ENCODE data around the gene PLCB2. TPM values are rescaled to one million over a fixed set of nuclear protein-coding genes. Genes with fewer than 3 reads are reported as not detected.

The PLCB2 gene
- total RNA-seq, 2 donors from 2014 or later: 17.7 to 32.4 TPM

DNA sequence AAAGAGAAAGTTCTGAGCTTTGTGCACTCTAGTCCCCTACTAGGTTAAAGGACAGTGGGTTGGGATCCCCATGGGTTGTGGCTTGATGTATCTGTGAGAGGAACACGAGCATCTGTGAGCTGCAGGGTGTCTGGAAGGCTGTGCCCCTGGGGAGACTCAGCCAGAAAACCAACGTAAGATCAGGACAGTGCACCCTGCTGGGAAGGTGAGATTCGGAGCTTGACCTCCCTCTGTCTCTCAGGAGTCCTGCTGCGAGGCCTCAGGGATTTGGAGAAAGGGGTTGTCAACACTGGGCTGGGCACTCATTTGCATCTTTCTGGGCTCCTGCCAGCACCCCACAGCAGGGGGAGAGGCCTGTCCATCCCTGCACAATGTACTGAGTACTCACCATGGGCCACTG is 40.1 kb downstream of the PLCB2 start:
- no peaks in the 10 kb centered on the region for H3K9me3 ChIP-seq
- H3K36me3 ChIP-seq: no peaks in the 10 kb centered on the region
- H3K4me3 ChIP-seq: no peak overlapping the region
- TF ChIP-seq, protein P1, sequence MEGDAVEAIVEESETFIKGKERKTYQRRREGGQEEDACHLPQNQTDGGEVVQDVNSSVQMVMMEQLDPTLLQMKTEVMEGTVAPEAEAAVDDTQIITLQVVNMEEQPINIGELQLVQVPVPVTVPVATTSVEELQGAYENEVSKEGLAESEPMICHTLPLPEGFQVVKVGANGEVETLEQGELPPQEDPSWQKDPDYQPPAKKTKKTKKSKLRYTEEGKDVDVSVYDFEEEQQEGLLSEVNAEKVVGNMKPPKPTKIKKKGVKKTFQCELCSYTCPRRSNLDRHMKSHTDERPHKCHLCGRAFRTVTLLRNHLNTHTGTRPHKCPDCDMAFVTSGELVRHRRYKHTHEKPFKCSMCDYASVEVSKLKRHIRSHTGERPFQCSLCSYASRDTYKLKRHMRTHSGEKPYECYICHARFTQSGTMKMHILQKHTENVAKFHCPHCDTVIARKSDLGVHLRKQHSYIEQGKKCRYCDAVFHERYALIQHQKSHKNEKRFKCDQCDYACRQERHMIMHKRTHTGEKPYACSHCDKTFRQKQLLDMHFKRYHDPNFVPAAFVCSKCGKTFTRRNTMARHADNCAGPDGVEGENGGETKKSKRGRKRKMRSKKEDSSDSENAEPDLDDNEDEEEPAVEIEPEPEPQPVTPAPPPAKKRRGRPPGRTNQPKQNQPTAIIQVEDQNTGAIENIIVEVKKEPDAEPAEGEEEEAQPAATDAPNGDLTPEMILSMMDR (IDR thresholded peaks at IDR 0.05): no peak
- no peak for DNase-seq (ENCODE audit: low spot score)
- no peaks in the 10 kb centered on the region for H3K4me1 ChIP-seq (ENCODE audit: control insufficient read depth in 1 of 2, low read depth in 2 of 2)
- no peak overlapping the region for H3K27ac ChIP-seq
- no peak for ATAC-seq (ENCODE audit: insufficient number of reproducible peaks, low FRiP score, low read depth)
- no peaks in the 10 kb centered on the region for H3K27me3 ChIP-seq (replicated peaks; ENCODE audit: insufficient read depth)

DNA sequence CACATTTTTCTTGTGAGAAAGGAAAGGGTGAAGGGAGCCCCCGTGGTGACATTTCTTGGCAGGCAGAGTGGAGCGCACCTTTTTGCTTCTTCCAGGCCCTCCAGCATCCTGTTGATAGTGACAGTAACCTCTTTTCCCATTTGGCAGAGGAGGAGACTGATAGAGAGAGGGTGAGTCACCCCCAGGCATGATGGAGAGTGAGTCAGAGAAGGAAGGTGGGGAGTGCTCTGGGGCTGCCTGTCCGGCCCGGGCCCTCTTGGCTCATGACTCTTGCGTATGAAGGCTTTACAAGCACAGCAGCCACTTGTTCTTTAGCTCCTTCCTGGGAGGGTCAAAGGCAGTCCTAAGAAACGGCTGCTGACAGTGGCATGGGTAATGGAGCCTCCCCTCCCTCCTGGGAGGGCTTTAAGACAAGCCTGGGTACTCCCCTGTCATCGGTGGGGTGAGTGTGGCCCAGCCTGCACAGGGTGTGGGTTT is 40.9 kb downstream of the PLCB2 start:
- Histone ChIP-seq H3K4me1 (ENCODE audit: control insufficient read depth in 1 of 2, low read depth in 2 of 2) (no peaks in the 10 kb centered on the region), H3K4me3 (no peak overlapping the region), H3K36me3 (no peaks in the 10 kb centered on the region), H3K27ac (no peak overlapping the region), H3K27me3 (replicated peaks; ENCODE audit: insufficient read depth) (no peaks in the 10 kb centered on the region), H3K9me3 (no peaks in the 10 kb centered on the region)
- ATAC-seq (ENCODE audit: insufficient number of reproducible peaks, low FRiP score, low read depth) (peak; percentile 83), DNase-seq (ENCODE audit: low spot score) (peak; percentile 51)
- TF ChIP-seq, protein P1 (IDR thresholded peaks at IDR 0.05): no peak

DNA sequence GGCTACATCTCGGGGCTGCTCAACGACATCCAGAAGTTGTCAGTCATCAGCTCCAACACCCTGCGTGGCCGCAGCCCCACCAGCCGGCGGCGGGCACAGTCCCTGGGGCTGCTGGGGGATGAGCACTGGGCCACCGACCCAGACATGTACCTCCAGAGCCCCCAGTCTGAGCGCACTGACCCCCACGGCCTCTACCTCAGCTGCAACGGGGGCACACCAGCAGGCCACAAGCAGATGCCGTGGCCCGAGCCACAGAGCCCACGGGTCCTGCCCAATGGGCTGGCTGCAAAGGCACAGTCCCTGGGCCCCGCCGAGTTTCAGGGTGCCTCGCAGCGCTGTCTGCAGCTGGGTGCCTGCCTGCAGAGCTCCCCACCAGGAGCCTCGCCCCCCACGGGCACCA is 41.9 kb downstream of the PLCB2 start:
- TF ChIP-seq, protein P1 (IDR thresholded peaks at IDR 0.05): no peak
- no peaks in the 10 kb centered on the region for H3K27me3 ChIP-seq (replicated peaks; ENCODE audit: insufficient read depth)
- no peak overlapping the region for H3K4me3 ChIP-seq
- DNase-seq (ENCODE audit: low spot score): no peak
- H3K27ac ChIP-seq: no peak overlapping the region
- no peaks in the 10 kb centered on the region for H3K9me3 ChIP-seq
- ATAC-seq (ENCODE audit: insufficient number of reproducible peaks, low FRiP score, low read depth): no peak
- H3K36me3 ChIP-seq: no peaks in the 10 kb centered on the region
- no peaks in the 10 kb centered on the region for H3K4me1 ChIP-seq (ENCODE audit: control insufficient read depth in 1 of 2, low read depth in 2 of 2)

DNA sequence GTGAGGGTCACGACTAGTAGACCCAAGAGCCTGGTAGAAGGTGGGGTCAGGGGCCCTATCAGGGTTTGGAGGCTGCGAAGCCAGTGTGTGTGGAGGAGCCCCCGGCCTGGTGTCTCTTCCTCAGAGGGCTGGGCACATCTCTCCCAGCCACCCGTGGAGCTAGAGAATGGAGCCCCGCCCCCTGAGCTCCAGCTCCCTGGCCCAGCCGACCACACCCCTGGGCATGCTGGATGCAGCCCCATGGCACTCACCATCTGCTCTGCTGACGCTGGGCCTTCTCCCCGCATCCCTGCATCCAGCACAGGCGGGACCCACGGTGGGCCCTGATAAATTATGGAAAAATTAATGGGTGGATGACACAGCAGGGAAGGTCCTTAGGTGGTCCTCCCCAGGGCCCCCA is 42.4 kb downstream of the PLCB2 start:
- Histone ChIP-seq H3K9me3 (no peaks in the 10 kb centered on the region), H3K27ac (no peak overlapping the region), H3K4me1 (ENCODE audit: control insufficient read depth in 1 of 2, low read depth in 2 of 2) (no peaks in the 10 kb centered on the region), H3K27me3 (replicated peaks; ENCODE audit: insufficient read depth) (no peaks in the 10 kb centered on the region), H3K36me3 (no peaks in the 10 kb centered on the region), H3K4me3 (no peak overlapping the region)
- TF ChIP-seq, protein P1 (IDR thresholded peaks at IDR 0.05): no peak
- no peak for DNase-seq (ENCODE audit: low spot score)
- ATAC-seq (ENCODE audit: insufficient number of reproducible peaks, low FRiP score, low read depth): no peak

DNA sequence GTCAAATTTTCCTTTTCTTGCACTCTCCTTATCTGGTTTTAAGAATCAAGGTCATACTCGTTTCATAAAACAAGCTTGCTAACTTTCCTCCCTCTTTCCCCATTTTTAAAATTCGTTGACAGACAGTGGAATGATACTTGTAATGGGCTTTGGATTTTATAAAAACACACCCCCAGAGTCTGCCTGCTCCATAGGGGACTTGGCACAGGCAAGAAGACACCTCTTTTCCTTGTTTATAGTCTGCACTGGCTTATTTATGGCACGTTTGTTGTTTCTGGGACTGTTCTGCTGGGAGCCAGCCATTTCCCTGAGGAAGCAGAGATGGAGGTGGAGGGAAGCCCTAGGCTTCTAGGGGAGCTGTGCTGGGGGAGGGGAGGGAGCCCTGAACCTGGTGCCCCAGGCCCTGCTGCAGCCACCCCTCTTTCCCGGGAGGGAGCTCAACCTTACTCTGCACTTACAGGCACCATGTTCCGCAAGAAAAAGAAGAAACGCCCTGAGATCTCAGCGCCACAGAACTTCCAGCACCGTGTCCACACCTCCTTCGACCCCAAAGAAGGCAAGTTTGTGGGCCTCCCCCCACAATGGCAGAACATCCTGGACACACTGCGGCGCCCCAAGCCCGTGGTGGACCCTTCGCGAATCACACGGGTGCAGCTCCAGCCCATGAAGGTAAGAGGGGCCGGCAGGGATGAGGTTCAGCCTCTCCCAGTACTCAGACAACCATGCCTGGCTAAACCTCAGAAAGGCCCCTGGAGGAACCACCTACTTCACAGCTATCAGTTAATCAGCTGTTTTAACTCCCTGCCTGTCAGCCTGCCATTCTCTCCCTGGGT is 43.2 kb downstream of the PLCB2 start:
- H3K27ac ChIP-seq: no peak overlapping the region

More for the DNA sequence above, 43.2 kb downstream of the PLCB2 start:
- Histone ChIP-seq H3K36me3 (no peaks in the 10 kb centered on the region), H3K9me3 (no peaks in the 10 kb centered on the region), H3K4me3 (no peak overlapping the region), H3K27me3 (replicated peaks; ENCODE audit: insufficient read depth) (no peaks in the 10 kb centered on the region), H3K4me1 (ENCODE audit: control insufficient read depth in 1 of 2, low read depth in 2 of 2) (no peaks in the 10 kb centered on the region)
- ATAC-seq (ENCODE audit: insufficient number of reproducible peaks, low FRiP score, low read depth): no peak
- TF ChIP-seq, protein P1 (IDR thresholded peaks at IDR 0.05): no peak
- DNase-seq (ENCODE audit: low spot score): no peak

Data from thoracic aorta (tissue), 2 donors.